GM06990 (cell line): ENCODE data around the gene SNTB2.

Experiments used
- DNase-seq: peaks from one replicate; pipeline ENCODE4 v3.0.0-alpha.2; 2011; ENCODE audit not compliant: insufficient read length; ENCODE audit errors: extremely low read depth
- H3K27me3 ChIP-seq: replicated peaks from 2 replicates; pipeline ENCODE4 v1.6.0; 2011; ENCODE audit warnings: low read length; ENCODE audit not compliant: control insufficient read depth, insufficient read depth
- H3K36me3 ChIP-seq: 2 replicates; pipeline ENCODE4 v1.5.1; 2011; ENCODE audit warnings: low read length; ENCODE audit not compliant: control insufficient read depth, insufficient read depth
- H3K4me3 ChIP-seq: replicated peaks from 2 replicates; pipeline ENCODE4 v1.5.1; 2011; ENCODE audit warnings: low read depth, mild to moderate bottlenecking, control low read depth, low read length
- CTCF ChIP-seq: IDR thresholded peaks from 2 replicates; pipeline ENCODE4 v1.5.1; 2011; ENCODE audit warnings: low read length, control low read depth, mild to moderate bottlenecking, inconsistent platforms; ENCODE audit not compliant: insufficient read depth, poor library complexity, severe bottlenecking

Gene SNTB2

GRCh38 chr16:69323415-69323814, 136.5 kb downstream of the SNTB2 start:
- H3K27me3 ChIP-seq: no peaks in the 10 kb centered on the region
- H3K4me3 ChIP-seq: no peak overlapping the region
- no peak for TF ChIP-seq CTCF
- no peak for DNase-seq
- H3K36me3 ChIP-seq: peaks cover 60% of the 10 kb centered on the region

GRCh38 chr16:69324013-69324531, 137.1 kb downstream of the SNTB2 start:
- H3K27me3 ChIP-seq: no peaks in the 10 kb centered on the region
- no peak for TF ChIP-seq CTCF
- H3K36me3 ChIP-seq: peaks cover 57% of the 10 kb centered on the region
- no peak overlapping the region for H3K4me3 ChIP-seq
- DNase-seq: no peak

- no peak overlapping the region for H3K4me3 ChIP-seq
- H3K36me3 ChIP-seq: peaks cover 52% of the 10 kb centered on the region
- no peak for DNase-seq
- H3K27me3 ChIP-seq: no peaks in the 10 kb centered on the region
- TF ChIP-seq CTCF: no peak
Measured at GRCh38 chr16:69324585-69325253, 137.8 kb downstream of the SNTB2 start.

GRCh38 chr16:69325784-69326171, 138.8 kb downstream of the SNTB2 start:
- TF ChIP-seq CTCF: no peak
- Histone ChIP-seq H3K27me3 (no peaks in the 10 kb centered on the region), H3K36me3 (peaks cover 42% of the 10 kb centered on the region), H3K4me3 (no peak overlapping the region)
- DNase-seq: no peak

- H3K27me3 ChIP-seq: no peaks in the 10 kb centered on the region
- no peak for TF ChIP-seq CTCF
- H3K36me3 ChIP-seq: peaks cover 38% of the 10 kb centered on the region
- no peak for DNase-seq
- H3K4me3 ChIP-seq: no peak overlapping the region
Measured at GRCh38 chr16:69326172-69326873, 139.4 kb downstream of the SNTB2 start.
